ENCODE measurements around the gene ZNF195.
"Not testable (repeated sequence)": the region's sequence is repeated elsewhere in the genome, so short reads cannot be mapped to it uniquely, and the experiment has no call there.

DNA sequence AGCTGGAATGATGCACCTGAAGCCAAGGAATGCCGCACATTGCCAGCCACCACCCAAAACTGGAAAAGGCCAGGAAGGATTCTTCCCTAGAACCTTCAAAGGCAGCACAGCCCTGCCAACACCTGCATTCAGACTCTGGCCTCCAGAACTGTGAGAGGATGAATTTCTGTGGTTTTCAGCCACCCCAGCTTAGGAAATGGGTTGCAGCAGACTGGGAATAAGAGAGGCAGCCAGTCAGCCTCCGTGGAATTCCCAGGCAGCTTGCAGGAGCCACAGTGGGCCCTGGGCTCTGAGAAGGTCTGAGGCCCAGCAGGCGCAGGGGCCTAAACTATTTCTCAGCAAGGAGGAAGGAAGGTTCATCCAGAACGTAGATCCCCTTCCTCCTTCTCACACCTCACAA lies 19.2 kb upstream of the ZNF195 start:
- TF ChIP-seq, protein P1, sequence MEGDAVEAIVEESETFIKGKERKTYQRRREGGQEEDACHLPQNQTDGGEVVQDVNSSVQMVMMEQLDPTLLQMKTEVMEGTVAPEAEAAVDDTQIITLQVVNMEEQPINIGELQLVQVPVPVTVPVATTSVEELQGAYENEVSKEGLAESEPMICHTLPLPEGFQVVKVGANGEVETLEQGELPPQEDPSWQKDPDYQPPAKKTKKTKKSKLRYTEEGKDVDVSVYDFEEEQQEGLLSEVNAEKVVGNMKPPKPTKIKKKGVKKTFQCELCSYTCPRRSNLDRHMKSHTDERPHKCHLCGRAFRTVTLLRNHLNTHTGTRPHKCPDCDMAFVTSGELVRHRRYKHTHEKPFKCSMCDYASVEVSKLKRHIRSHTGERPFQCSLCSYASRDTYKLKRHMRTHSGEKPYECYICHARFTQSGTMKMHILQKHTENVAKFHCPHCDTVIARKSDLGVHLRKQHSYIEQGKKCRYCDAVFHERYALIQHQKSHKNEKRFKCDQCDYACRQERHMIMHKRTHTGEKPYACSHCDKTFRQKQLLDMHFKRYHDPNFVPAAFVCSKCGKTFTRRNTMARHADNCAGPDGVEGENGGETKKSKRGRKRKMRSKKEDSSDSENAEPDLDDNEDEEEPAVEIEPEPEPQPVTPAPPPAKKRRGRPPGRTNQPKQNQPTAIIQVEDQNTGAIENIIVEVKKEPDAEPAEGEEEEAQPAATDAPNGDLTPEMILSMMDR (IDR thresholded peaks at IDR 0.05; ENCODE audit: low read depth, low read length): not testable (repeated sequence)
- not testable (repeated sequence) for TF ChIP-seq EZH2phosphoT487 (IDR thresholded peaks at IDR 0.05; ENCODE audit: low read depth)
